Esophagus muscularis mucosa (tissue), 3 donors: ENCODE results near the gene ARF1.

Source experiments
- EP300 ChIP-seq: sonication (generic); formaldehyde crosslinking; IDR thresholded peaks from one replicate; pipeline ENCODE4 v1.6.1; 2017; ENCODE audit warnings: antibody characterized with exemption
- POLR2AphosphoS5 ChIP-seq, 2 donors: sonication (generic); formaldehyde crosslinking; IDR thresholded peaks; one replicate each; pipeline ENCODE4 v1.6.1; 2017; ENCODE audit warnings: antibody characterized with exemption in 2 of 2

DNA sequence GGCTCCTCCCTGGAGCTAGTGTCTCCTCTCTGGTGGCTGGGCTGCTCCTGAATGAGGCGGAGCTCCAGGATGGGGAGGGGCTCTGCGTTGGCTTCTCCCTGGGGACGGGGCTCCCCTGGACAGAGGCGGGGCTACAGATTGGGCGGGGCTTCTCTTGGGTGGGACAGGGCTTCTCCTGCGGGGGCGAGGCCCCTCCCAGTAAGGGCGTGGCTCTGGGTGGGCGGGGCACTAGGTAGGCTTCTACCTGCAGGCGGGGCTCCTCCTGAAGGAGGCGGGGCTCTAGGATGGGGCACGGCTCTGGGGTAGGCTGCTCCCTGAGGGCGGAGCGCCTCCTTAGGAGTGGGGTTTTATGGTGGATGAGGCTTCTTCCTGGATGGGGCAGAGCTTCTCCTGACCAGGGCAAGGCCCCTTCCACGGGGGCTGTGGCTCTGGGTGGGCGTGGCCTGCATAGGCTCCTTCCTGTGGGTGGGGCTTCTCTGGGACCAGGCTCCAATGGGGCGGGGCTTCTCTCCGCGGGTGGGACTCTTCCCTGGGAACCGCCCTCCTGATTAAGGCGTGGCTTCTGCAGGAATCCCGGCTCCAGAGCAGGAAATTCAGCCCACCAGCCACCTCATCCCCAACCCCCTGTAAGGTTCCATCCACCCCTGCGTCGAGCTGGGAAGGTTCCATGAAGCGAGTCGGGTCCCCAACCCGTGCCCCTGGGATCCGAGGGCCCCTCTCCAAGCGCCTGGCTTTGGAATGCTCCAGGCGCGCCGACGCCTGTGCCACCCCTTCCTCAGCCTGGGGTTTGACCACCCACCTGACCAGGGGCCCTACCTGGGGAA lies 22.7 kb upstream of the ARF1 start:
- TF ChIP-seq EP300: no peak
- no peak for TF ChIP-seq POLR2AphosphoS5 (IDR thresholded peaks at IDR 0.05)
